Right lobe of liver (tissue), 6 donors: ENCODE measurements around the gene HPSE2. TPM values are rescaled to one million over a fixed set of nuclear protein-coding genes. Genes with fewer than 3 reads are reported as not detected.
A peak's percentile ranks its signal among the peaks of the same experiment; 100 is the strongest.

Experiments
- ATAC-seq, 4 donors: fragments of 200-7000 bp; cut with Tn5 transposase; one replicate each; pipeline ENCODE4 v1.9.1; 2020; ENCODE audit warnings: mild to moderate bottlenecking in 4 of 4, moderate library complexity in 4 of 4
- DNase-seq, 3 donors: peaks; one replicate each; pipeline ENCODE4 v3.0.0-alpha.2; 2020
- H3K27ac ChIP-seq, 3 donors: fragments of 200-600 bp; one replicate each; pipeline ENCODE4 v1.8.0; 2022
- H3K27me3 ChIP-seq, 2 donors: fragments of 200-600 bp; one replicate each; pipeline ENCODE4 v1.8.0; 2022
- H3K36me3 ChIP-seq, 4 donors: fragments of 200-600 bp; sonication (generic) in 1 of 4; one replicate each; pipeline versions ENCODE4 v1.5.1 to v1.8.0; 2017 to 2022; ENCODE audit warnings: control low read depth in 1 of 4
- H3K4me1 ChIP-seq, 4 donors: fragments of 200-600 bp; sonication (generic) in 1 of 4; one replicate each; pipeline versions ENCODE4 v1.5.1 to v1.8.0; 2017 to 2022; ENCODE audit warnings: control low read depth in 1 of 4
- H3K4me3 ChIP-seq, 3 donors: fragments of 200-600 bp; one replicate each; pipeline ENCODE4 v1.8.0; 2022
- H3K9me3 ChIP-seq, 4 donors: fragments of 200-600 bp; sonication (generic) in 1 of 4; one replicate each; pipeline versions ENCODE4 v1.5.1 to v1.8.0; 2017 to 2022; ENCODE audit warnings: control low read depth in 1 of 4
- CTCF ChIP-seq, 4 donors: fragments of 200-600 bp in 3 of 4; fragments of 450-650 bp in 1 of 4; IDR thresholded peaks; one replicate each; pipeline versions ENCODE4 v1.5.1 to v1.8.0; 2016 to 2022; ENCODE audit warnings: antibody characterized with exemption in 4 of 4, mild to moderate bottlenecking in 2 of 4
- POLR2A ChIP-seq: fragments of 450-650 bp; IDR thresholded peaks from one replicate; pipeline ENCODE4 v1.6.1; 2017; ENCODE audit warnings: antibody characterized with exemption, mild to moderate bottlenecking
- WGBS: methylation state at CpG from one replicate; pipeline ENCODE4 v1.1.6; 2018; ENCODE audit warnings: low coverage, low lambda C conversion rate; ENCODE audit not compliant: insufficient coverage; ENCODE audit errors: missing lambda C conversion rate; 5-methylcytosine and 5-hydroxymethylcytosine counted together
- intact Hi-C, 2 donors: fragments of 100-400 bp; cut with DNase I; formaldehyde crosslinking; loops; one replicate each; pipeline versions ENCODE4 v1.11.2 to v1.14.1; 2022
- total RNA-seq, 6 experiments: library from RNA; depleted of rRNA in 2 of 6; stranded (reverse); fragments of >200 nt in 2 of 6; fragmentation: NEBNext Ultra II Directional in 3 of 6; extraction: Animal tissue kit (Norgen Biotek cat#: 25700) in 3 of 6; gene quantifications; one replicate each; pipeline versions ENCODE4 v1.1.0 to v1.2.4, GENCODE V29; 2016 to 2023
- donor health status: DM: no; HTN: yes; CAD: no.
- donor health status: DM: no; HTN: no; CAD: no.
- donor health status: DM: no; HTN: no; CAD: no.
- donor health status: DM: no; HTN: yes; CAD: no.
- donor health status: DM: no; HTN: yes; CAD: no.

The HPSE2 gene
- total RNA-seq, 6 experiments from 2014 or later = not detected

DNA sequence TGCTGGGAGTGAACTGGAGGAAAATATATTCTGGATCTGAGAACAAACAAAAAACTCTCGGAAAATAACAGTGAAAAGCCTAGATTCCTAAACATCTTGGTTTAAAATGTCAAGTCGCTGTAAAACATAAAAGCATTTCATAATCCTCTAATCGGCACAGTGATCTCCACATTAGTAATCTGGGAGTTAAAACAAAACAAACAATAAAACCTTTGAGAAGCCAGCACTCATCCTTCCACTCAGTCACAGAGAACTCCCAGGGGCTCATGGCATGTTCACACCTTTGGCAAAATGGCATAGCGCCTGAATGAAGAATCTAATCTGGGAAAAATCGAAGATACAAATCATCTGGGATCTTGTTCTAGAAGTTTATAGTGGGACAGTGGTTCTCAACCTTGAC is 764.8 kb downstream of the HPSE2 start:
- no peak overlapping the region for H3K4me3 ChIP-seq
- no peaks in the 10 kb centered on the region for H3K4me1 ChIP-seq
- no peak overlapping the region for H3K27ac ChIP-seq
- WGBS = 85% methylated on average over 5 of the region's 5 CpGs
- H3K36me3 ChIP-seq = no peaks in the 10 kb centered on the region
- intact Hi-C loops = loop anchor here in 1 of 2 donors (10.0 kb wide), 1 partner anchor 774 kb away; no protein-coding TSS in a partner anchor
- H3K27me3 ChIP-seq = no peaks in the 10 kb centered on the region
- DNase-seq (no peak), ATAC-seq (no peak)
- TF ChIP-seq POLR2A (no peak), CTCF (IDR thresholded peaks at IDR 0.05) (no peak)
- H3K9me3 ChIP-seq = no peaks in the 10 kb centered on the region

- WGBS = 59% methylated on average over 2 of the region's 2 CpGs
- Histone ChIP-seq H3K27me3 (no peaks in the 10 kb centered on the region), H3K36me3 (no peaks in the 10 kb centered on the region), H3K27ac (no peak overlapping the region), H3K9me3 (no peaks in the 10 kb centered on the region), H3K4me1 (no peaks in the 10 kb centered on the region), H3K4me3 (no peak overlapping the region)
- ATAC-seq (peak in 2 of 4 donors; percentile 11 to 58), DNase-seq (no peak)
- intact Hi-C loops = loop anchor here in 1 of 2 donors (10.0 kb wide), 1 partner anchor 706 kb away; no protein-coding TSS in a partner anchor
- TF ChIP-seq CTCF (IDR thresholded peaks at IDR 0.05) (no peak), POLR2A (no peak)
Measured at GRCh38 chr10:98469001-98469931, 766.4 kb downstream of the HPSE2 start.

- TF ChIP-seq POLR2A = no peak
- peak; percentile 81 to 87 (median 81) for TF ChIP-seq CTCF (IDR thresholded peaks at IDR 0.05)
- WGBS = 0% methylated on average over 10 of the region's 44 CpGs
- Histone ChIP-seq H3K4me3 (peak overlapping the region; percentile 49 to 58 (median 51)), H3K27me3 (no peaks in the 10 kb centered on the region), H3K9me3 (no peaks in the 10 kb centered on the region), H3K36me3 (no peaks in the 10 kb centered on the region), H3K27ac (no peak overlapping the region), H3K4me1 (no peaks in the 10 kb centered on the region)
- DNase-seq = peak; percentile 69 to 77 (median 76)
- intact Hi-C loops = loop anchor here in 1 of 2 donors (10.0 kb wide), 1 partner anchor 707 kb away; no protein-coding TSS in a partner anchor
- ATAC-seq = peak; percentile 98 to 99 (median 98)
Measured at GRCh38 chr10:98467506-98468318, 767.9 kb downstream of the HPSE2 start.

- no peaks in the 10 kb centered on the region for H3K4me1 ChIP-seq
- no peak overlapping the region for H3K4me3 ChIP-seq
- no peak for DNase-seq
- TF ChIP-seq POLR2A (no peak), CTCF (IDR thresholded peaks at IDR 0.05) (no peak)
- no peaks in the 10 kb centered on the region for H3K9me3 ChIP-seq
- WGBS = 51% methylated on average over 14 of the region's 15 CpGs
- no peak overlapping the region for H3K27ac ChIP-seq
- H3K27me3 ChIP-seq = no peaks in the 10 kb centered on the region
- intact Hi-C loops = loop anchor here in 1 of 2 donors (10.0 kb wide), 1 partner anchor 708 kb away; no protein-coding TSS in a partner anchor
- no peak for ATAC-seq
- H3K36me3 ChIP-seq = no peaks in the 10 kb centered on the region
Measured at GRCh38 chr10:98466861-98467505, 768.7 kb downstream of the HPSE2 start.
